Neural progenitor cell (in vitro differentiated cells): ENCODE measurements around the gene KCNQ1. TPM values are rescaled to one million over a fixed set of nuclear protein-coding genes. Genes with fewer than 3 reads are reported as not detected.

Experiments
- DNase-seq: peaks from one replicate; pipeline ENCODE4 v3.0.0-alpha.2; 2016; ENCODE audit warnings: low spot score
- H2AFZ ChIP-seq: fragments of 200-600 bp; sonication (generic); replicated peaks from 2 replicates; pipeline ENCODE4 v1.6.1; 2016; ENCODE audit warnings: antibody characterized with exemption
- H3F3A ChIP-seq: fragments of 200-600 bp; sonication (generic); 2 replicates; pipeline ENCODE4 v1.6.1; 2016; ENCODE audit warnings: antibody characterized with exemption, low read depth
- H3K27ac ChIP-seq: fragments of 200-600 bp; sonication (generic); 2 replicates; pipeline ENCODE4 v1.5.1; 2016; ENCODE audit warnings: mild to moderate bottlenecking
- H3K27me3 ChIP-seq: fragments of 200-600 bp; sonication (generic); 2 replicates; pipeline ENCODE4 v1.6.1; 2016; ENCODE audit warnings: mild to moderate bottlenecking, moderate library complexity
- H3K36me3 ChIP-seq: fragments of 200-600 bp; sonication (generic); 2 replicates; pipeline ENCODE4 v1.5.1; 2016
- H3K4me1 ChIP-seq: fragments of 200-600 bp; sonication (generic); 2 replicates; pipeline ENCODE4 v1.6.1; 2016; ENCODE audit warnings: mixed run types
- H3K4me2 ChIP-seq: fragments of 200-600 bp; sonication (generic); 2 replicates; pipeline ENCODE4 v1.6.1; 2016
- H3K4me3 ChIP-seq: fragments of 200-600 bp; sonication (generic); 2 replicates; pipeline ENCODE4 v1.5.1; 2016
- H3K79me2 ChIP-seq: fragments of 200-600 bp; sonication (generic); 2 replicates; pipeline ENCODE4 v1.6.1; 2016; ENCODE audit warnings: low read depth
- H3K9ac ChIP-seq: fragments of 200-600 bp; sonication (generic); 2 replicates; pipeline ENCODE4 v1.6.1; 2016
- H3K9me3 ChIP-seq: fragments of 200-600 bp; sonication (generic); 2 replicates; pipeline ENCODE4 v1.5.1; 2016; ENCODE audit warnings: low read depth
- H4K20me1 ChIP-seq: fragments of 200-600 bp; sonication (generic); 2 replicates; pipeline ENCODE4 v1.6.1; 2016; ENCODE audit warnings: low read depth
- H3K27ac Mint-ChIP-seq: 3 replicates; pipeline ENCODE4 v1.8.0; 2021; ENCODE audit warnings: mixed read lengths
- H3K27me3 Mint-ChIP-seq: 2 replicates; pipeline ENCODE4 v1.8.0; 2022; ENCODE audit warnings: low read depth, mild to moderate bottlenecking, inconsistent platforms, moderate library complexity, mixed read lengths; ENCODE audit not compliant: insufficient read depth
- H3K36me3 Mint-ChIP-seq: 3 replicates; pipeline ENCODE4 v1.8.0; 2021; ENCODE audit warnings: mixed read lengths
- H3K4me1 Mint-ChIP-seq: 3 replicates; pipeline ENCODE4 v1.8.0; 2021; ENCODE audit warnings: mixed read lengths
- H3K4me3 Mint-ChIP-seq: 3 replicates; pipeline ENCODE4 v1.8.0; 2021; ENCODE audit warnings: mild to moderate bottlenecking, moderate library complexity, mixed read lengths
- H3K9me3 Mint-ChIP-seq: 3 replicates; pipeline ENCODE4 v1.8.0; 2020; ENCODE audit warnings: mixed read lengths
- EZH2 ChIP-seq: fragments of 200-600 bp; sonication (generic); IDR thresholded peaks from 2 replicates; pipeline ENCODE4 v1.6.1; 2017; ENCODE audit warnings: antibody characterized with exemption, mild to moderate bottlenecking, moderate library complexity
- EZH2phosphoT487 ChIP-seq: fragments of 200-600 bp; sonication (generic); IDR thresholded peaks from 2 replicates; pipeline ENCODE4 v1.6.1; 2017; ENCODE audit warnings: antibody characterized with exemption
- total RNA-seq: library from RNA; depleted of rRNA; stranded (reverse); fragments of >200 nt; gene quantifications from 2 replicates; pipeline ENCODE4 v1.2.3, GENCODE V29; 2015; ENCODE audit warnings: low replicate concordance
- TF ChIP-seq, protein P1 (sequence below): fragments of 200-600 bp; sonication (generic); IDR thresholded peaks from 2 replicates; pipeline ENCODE4 v1.5.1; 2017; ENCODE audit warnings: antibody characterized with exemption, mild to moderate bottlenecking

Gene KCNQ1
- total RNA-seq, 1 donor from 2014 or later: 0.11 TPM

DNA sequence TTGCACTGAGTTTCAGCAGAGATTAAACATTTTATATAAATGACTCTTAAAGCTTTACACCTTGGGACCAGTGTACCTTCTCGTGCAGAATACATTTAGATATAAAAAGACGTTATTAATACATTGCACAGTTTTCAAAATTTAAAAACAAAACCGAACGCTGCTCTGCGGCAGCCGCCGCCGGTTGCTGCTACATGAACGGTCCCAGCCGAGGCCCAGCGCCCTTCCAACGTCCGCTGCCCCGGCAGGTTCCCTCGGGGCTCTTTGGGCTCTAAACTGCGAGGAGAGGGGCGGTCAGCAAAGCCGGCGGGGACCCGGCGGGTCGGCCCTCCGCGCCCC, 438.8 kb downstream of the KCNQ1 start:
- H3K4me1 ChIP-seq: peaks cover 32% of the 10 kb centered on the region
- H3K4me1 Mint-ChIP-seq: peaks cover 34% of the 10 kb centered on the region
- H3K9me3 Mint-ChIP-seq: peaks cover under 1% of the 10 kb centered on the region
- H3K27ac Mint-ChIP-seq: peak overlapping the region; percentile 2
- peaks cover 19% of the 10 kb centered on the region for H4K20me1 ChIP-seq
- no peaks in the 10 kb centered on the region for H3K36me3 ChIP-seq
- H3K36me3 Mint-ChIP-seq: peaks cover 11% of the 10 kb centered on the region
- H3K4me2 ChIP-seq: peak overlapping the region; percentile 83
- TF ChIP-seq, protein P1, sequence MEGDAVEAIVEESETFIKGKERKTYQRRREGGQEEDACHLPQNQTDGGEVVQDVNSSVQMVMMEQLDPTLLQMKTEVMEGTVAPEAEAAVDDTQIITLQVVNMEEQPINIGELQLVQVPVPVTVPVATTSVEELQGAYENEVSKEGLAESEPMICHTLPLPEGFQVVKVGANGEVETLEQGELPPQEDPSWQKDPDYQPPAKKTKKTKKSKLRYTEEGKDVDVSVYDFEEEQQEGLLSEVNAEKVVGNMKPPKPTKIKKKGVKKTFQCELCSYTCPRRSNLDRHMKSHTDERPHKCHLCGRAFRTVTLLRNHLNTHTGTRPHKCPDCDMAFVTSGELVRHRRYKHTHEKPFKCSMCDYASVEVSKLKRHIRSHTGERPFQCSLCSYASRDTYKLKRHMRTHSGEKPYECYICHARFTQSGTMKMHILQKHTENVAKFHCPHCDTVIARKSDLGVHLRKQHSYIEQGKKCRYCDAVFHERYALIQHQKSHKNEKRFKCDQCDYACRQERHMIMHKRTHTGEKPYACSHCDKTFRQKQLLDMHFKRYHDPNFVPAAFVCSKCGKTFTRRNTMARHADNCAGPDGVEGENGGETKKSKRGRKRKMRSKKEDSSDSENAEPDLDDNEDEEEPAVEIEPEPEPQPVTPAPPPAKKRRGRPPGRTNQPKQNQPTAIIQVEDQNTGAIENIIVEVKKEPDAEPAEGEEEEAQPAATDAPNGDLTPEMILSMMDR: no peak
- TF ChIP-seq EZH2phosphoT487 (no peak), EZH2 (peak; percentile 51)
- H3K9me3 ChIP-seq: no peaks in the 10 kb centered on the region
- H3K27me3 ChIP-seq: peaks cover 59% of the 10 kb centered on the region
- H3K27ac ChIP-seq: no peak overlapping the region
- peaks cover 8% of the 10 kb centered on the region for H3K79me2 ChIP-seq
- peak overlapping the region; percentile 84 for H3K4me3 Mint-ChIP-seq
- H3K4me3 ChIP-seq: peak overlapping the region; percentile 91
- DNase-seq: no peak
- no peak overlapping the region for H2AFZ ChIP-seq
- peaks cover 39% of the 10 kb centered on the region for H3F3A ChIP-seq
- H3K9ac ChIP-seq: no peak overlapping the region
- peaks cover 5% of the 10 kb centered on the region for H3K27me3 Mint-ChIP-seq

GRCh38 chr11:2883979-2884815, 439.4 kb downstream of the KCNQ1 start:
- H3K9me3 ChIP-seq: no peaks in the 10 kb centered on the region
- H3K27me3 ChIP-seq: peaks cover 60% of the 10 kb centered on the region
- peaks cover 32% of the 10 kb centered on the region for H3K4me1 ChIP-seq
- no peak overlapping the region for H3K27ac ChIP-seq
- H3K27me3 Mint-ChIP-seq: peaks cover 5% of the 10 kb centered on the region
- peak overlapping the region; percentile 84 for H3K4me3 Mint-ChIP-seq
- no peaks in the 10 kb centered on the region for H3K9me3 Mint-ChIP-seq
- H4K20me1 ChIP-seq: peaks cover 19% of the 10 kb centered on the region
- H2AFZ ChIP-seq: peak overlapping the region; percentile 22
- H3K4me3 ChIP-seq: peak overlapping the region; percentile 91
- peaks cover 39% of the 10 kb centered on the region for H3F3A ChIP-seq
- TF ChIP-seq EZH2phosphoT487: peak; percentile 45
- TF ChIP-seq EZH2: no peak
- TF ChIP-seq, protein P1: no peak
- H3K27ac Mint-ChIP-seq: no peak overlapping the region
- no peaks in the 10 kb centered on the region for H3K36me3 ChIP-seq
- peaks cover 8% of the 10 kb centered on the region for H3K79me2 ChIP-seq
- H3K4me2 ChIP-seq: peak overlapping the region; percentile 83
- DNase-seq: peak; percentile 79
- peaks cover 34% of the 10 kb centered on the region for H3K4me1 Mint-ChIP-seq
- H3K36me3 Mint-ChIP-seq: peaks cover 11% of the 10 kb centered on the region
- H3K9ac ChIP-seq: peak overlapping the region; percentile 18

GRCh38 chr11:2885017-2885677, 440.3 kb downstream of the KCNQ1 start:
- Histone ChIP-seq H3F3A (peaks cover 39% of the 10 kb centered on the region), H3K79me2 (peaks cover 8% of the 10 kb centered on the region), H3K4me1 (peaks cover 32% of the 10 kb centered on the region), H2AFZ (no peak overlapping the region), H4K20me1 (peaks cover 19% of the 10 kb centered on the region), H3K4me3 (peak overlapping the region; percentile 91), H3K4me2 (peak overlapping the region; percentile 97), H3K36me3 (no peaks in the 10 kb centered on the region), H3K27me3 (peaks cover 51% of the 10 kb centered on the region), H3K27ac (no peak overlapping the region), H3K9me3 (no peaks in the 10 kb centered on the region), H3K9ac (no peak overlapping the region)
- DNase-seq: peak; percentile 88
- peaks cover 37% of the 10 kb centered on the region for H3K4me1 Mint-ChIP-seq
- H3K9me3 Mint-ChIP-seq: no peaks in the 10 kb centered on the region
- no peak overlapping the region for H3K27ac Mint-ChIP-seq
- peaks cover 8% of the 10 kb centered on the region for H3K36me3 Mint-ChIP-seq
- TF ChIP-seq EZH2: peak; percentile 42
- TF ChIP-seq, protein P1: peak; percentile 43
- no peak for TF ChIP-seq EZH2phosphoT487
- H3K27me3 Mint-ChIP-seq: peaks cover 5% of the 10 kb centered on the region
- H3K4me3 Mint-ChIP-seq: peak overlapping the region; percentile 92
